GM18498 (cell line): ENCODE data around the gene VANGL2.
"Not testable (repeated sequence)": the region's sequence is repeated elsewhere in the genome, so short reads cannot be mapped to it uniquely, and the experiment has no call there.

ENCODE experiments used
- ATAC-seq: cut with Tn5 transposase; IDR thresholded peaks from one replicate; pipeline ENCODE4 v1.9.1; 2021; ENCODE audit warnings: mild to moderate bottlenecking, moderate library complexity; ENCODE audit not compliant: unreplicated experiment

VANGL2 gene

DNA sequence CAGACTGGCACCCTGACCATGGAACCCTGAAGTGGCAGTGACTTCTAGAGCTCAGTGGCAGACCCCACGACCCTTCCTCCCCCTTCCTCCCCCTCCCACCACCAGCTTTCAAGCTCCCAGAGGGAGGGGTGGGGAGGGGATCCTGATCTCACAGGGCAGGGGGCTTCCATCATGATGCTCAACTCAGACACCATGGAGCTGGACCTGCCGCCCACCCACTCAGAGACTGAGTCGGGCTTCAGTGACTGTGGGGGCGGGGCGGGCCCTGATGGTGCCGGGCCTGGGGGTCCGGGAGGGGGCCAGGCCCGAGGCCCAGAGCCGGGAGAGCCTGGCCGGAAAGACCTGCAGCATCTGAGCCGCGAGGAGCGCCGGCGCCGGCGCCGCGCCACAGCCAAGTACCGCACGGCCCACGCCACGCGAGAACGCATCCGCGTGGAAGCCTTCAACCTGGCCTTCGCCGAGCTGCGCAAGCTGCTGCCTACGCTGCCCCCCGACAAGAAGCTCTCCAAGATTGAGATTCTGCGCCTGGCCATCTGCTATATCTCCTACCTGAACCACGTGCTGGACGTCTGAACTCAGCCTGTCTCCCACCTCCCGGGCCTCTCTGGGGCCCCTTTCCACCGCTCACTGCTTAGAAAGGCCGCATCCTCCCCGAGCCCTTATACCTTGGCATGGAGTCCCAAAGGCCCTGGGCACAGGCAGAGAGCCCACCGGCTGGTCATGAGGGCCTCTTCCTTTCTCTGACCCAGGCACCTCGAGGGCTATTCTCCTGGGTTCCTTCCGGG, 29.6 kb upstream of the VANGL2 start:
- no peak for ATAC-seq

GRCh38 chr1:160371346-160371631, 29.1 kb upstream of the VANGL2 start:
- ATAC-seq: no peak

GRCh38 chr1:160371756-160372155, 28.6 kb upstream of the VANGL2 start:
- no peak for ATAC-seq

DNA sequence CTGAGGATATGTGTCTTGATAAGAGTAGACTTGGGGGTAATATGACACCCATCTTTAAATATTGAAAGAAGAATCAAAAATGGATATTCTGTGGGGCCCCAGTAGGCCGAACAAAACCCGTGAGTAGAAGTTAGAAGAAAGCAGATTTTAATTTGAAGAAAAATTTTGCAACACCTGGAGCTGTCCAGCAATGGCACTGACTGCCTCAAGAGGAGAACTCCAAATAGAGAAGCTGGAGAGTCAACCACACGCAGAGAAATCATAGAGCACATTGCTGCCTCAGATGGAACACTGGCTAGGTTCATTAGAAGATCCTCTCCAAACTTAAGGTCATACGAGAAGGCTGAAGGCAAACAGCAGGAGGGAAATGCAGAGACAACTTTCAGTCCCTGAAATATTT, 26.7 kb upstream of the VANGL2 start:
- no peak for ATAC-seq

GRCh38 chr1:160374306-160375110, 25.9 kb upstream of the VANGL2 start:
- ATAC-seq: no peak

DNA sequence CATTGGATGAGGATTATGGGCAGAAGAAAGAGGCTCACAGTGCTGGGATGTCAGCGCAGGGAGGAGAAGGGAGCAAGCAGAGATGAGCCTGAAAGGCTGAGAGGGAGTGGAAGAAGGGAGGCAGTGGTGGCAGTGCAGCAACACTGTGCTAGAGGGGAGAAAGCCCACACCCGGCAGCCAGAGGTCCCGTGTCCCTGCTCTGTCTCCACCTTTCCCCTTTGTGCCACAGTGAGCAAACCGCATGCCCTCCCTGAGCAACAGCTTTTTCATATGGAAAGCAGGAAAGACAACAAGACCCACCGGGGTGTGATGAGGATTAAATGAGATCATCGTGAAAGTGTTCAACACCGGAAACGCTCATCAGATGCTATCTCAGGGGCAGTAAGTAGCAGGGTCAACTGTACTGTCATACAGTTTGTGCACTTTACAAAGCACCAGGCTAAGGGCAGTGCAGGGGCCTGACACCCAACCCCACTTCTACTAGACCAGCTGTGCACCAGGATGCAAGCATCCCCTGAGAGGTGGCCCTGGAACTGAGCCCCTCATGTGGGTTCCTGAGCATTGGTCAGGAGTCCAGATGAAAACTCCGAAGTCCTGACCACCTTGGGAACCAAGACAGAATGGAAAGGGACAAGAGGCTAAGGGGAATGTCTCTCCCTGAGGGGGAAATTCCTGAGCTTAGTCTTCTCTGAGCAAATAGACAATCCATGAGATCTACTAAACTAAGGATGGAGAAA, 24.4 kb upstream of the VANGL2 start:
- ATAC-seq: no peak

- ATAC-seq: no peak
Observed at GRCh38 chr1:160376525-160377131, 23.7 kb upstream of the VANGL2 start.

DNA sequence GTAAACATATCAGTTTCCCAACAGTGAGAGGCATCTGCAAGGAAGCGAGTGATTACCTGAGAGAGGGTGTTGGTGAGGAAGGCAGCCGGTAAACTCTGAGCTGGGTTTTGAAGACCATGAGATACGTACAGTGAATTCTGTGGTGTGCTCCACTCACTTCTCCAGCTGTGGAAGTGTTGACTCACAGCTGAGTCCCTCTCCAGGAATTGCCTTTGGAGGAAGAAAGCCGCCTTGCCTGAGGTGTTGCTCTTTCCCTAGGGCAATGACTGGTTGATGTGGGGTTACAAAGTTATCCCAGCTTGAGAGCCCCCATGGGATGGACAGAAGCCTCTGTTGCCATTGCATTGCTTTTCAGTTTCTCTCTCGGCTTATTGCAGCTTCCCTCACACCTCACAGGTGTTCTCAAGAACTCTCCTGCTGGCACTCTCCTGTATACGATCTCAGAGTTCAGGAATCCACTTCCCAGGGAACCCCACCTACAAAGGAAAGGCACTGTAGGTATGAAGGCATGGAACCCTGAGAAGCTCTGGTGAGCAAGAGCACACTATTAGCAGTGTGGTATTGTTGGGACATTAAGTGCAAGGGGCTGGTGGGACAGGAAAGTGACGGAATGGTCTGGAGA, 22.7 kb upstream of the VANGL2 start:
- no peak for ATAC-seq

DNA sequence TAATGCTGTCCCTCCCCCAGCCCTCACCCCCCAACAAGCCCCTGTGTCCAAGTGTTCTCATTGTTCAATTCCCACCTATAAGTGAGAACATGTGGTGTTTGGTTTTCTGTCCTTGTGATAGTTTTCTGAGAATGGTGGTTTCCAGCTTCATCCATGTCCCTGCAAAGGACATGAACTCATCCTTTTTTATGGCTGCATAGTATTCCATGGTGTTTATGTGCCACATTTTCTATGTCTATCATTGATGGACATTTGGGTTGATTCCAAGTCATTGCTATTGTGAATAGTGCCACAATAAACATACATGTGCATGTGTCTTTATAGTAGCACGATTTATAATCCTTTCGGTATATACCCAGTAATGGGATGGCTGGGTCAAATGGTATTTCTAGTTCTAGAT, 15.6 kb upstream of the VANGL2 start:
- not testable (repeated sequence) for ATAC-seq

DNA sequence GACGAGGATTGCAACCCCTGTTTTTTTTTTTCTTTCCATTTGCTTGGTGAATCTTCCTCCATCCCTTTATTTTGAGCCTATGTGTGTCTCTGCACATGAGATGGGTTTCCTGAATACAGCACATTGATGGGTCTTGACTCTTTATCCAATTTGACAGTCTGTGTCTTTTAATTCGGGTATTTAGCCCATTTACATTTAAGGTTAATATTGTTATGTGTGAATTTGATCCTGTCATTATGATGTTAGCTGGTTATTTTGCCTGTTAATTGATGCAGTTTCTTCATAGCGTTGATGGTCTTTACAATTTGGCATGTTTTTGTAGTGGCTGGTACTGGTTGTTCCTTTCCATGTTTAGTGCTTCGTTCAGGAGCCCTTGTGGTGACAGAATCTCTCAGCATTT, 12.0 kb upstream of the VANGL2 start:
- ATAC-seq: not testable (repeated sequence)

GRCh38 chr1:160394673-160395072, 5.7 kb upstream of the VANGL2 start:
- ATAC-seq: no peak

DNA sequence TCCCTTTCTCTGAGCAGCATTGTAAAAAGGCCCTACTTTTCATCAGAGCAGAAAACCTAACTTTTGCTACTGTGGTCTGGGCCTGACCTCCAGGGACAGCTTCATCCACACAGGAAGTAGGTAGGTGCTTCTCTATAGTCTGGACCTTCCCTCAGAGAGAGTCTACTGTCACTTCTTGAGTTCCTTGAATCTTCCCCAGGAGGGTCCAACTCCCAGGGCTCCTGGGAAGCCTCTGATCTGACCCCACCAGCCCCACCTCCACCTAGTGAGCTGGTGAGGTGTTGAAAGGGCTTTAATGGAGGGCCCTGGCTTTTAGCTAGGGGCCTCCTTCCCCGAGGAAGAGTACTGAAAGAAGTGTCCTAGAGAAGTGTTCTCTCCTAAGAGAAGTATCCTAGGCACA, 2.7 kb upstream of the VANGL2 start:
- ATAC-seq: no peak

DNA sequence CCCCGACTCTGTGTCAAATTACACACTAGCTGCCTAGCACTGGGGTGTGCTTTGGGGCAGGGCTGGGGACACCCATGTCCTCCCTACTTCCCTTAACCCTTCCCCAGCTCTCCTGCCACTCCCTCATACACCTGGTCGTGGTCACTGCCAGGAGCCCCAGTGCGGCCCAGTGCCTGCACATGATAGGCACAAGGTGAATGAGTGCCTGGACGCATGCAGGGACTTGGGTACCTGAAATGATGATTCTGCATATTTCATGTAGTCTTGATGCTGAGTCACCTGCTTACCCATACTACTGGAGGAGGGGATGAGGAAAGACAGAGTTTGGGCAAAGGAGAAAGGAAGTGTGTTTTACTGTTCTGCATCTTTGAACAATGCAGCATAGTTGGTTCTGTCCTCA, 1.5 kb upstream of the VANGL2 start:
- ATAC-seq: no peak

GRCh38 chr1:160399544-160400222, 681 bp upstream of the VANGL2 start:
- no peak for ATAC-seq

GRCh38 chr1:160400646-160401486, 502 bp downstream of the VANGL2 start:
- no peak for ATAC-seq

DNA sequence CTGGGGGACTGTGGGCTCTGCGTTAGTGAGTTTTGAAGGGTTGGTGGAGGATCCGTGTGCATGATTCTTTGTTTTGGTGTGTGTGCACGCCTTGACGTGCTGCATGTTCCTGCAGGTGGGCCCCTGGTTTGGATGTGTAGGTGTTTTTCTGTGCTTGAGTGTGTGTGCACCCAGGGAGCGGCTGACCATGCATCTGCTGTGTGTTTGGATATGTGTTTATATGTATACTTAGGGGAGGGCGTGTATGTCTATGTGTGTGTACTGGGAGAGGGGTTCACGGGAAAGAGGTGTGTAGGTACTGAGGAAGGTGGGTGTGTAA, 1.1 kb downstream of the VANGL2 start:
- no peak for ATAC-seq

DNA sequence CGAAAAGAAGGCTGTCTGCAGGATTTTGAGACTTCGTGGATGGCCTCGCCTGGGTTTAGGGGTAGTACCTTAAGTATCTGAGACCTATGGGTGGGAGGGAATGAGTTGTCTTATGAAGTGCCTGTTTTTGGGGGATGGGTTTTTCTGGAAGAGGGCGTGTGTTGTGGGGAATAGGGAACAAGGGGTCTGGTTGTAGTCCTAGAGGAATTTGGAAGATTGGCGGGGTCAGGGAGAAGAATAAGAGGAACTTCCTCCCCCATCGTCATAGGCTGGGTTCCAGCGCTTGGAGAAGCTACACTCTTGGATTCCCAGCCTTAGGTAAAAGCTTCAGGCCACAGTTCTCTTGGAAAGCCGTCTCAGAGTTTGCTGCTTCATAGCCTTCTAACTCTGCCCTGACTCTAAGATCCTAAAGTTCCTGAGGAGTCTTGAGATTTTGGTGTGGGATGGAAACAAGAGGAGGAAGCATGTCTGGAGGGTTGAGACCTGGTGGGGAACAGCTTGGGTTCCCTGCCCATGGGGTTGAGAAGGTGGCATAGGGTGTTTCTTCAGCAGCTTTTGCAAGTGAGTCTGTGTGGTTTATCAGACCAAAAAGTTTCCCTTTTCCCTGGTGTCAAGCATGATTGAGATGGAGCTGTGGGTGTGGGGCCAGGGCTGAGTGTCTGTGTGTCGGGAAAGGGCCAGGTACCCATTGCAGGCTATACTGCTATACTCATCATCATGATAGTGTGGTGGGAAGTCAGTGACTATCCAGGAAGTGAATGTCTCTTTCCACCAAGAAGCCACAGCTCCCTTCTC, 1.8 kb downstream of the VANGL2 start:
- ATAC-seq: no peak

DNA sequence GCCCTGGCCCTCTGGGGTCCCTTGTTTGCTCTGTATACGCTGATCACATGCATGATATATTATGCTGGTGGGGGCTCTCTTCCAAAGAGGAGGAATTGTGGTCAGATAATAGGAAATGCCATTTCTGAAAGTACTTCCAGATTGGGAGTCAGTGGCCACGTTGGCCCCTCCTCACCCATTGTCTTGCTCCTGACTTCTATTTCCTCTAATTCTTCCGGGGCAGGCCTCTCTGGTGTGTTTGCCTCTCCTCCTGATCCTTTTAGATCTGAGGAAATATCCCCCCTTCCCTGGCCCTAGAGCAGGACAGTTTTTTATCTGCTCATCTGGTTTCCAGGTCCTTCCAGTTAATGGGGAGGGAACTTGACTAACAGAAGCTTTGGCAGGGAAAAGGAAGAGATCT, 2.9 kb downstream of the VANGL2 start:
- ATAC-seq: no peak

- ATAC-seq: no peak
Observed at GRCh38 chr1:160404094-160404493, 3.7 kb downstream of the VANGL2 start.
